Measurements from ENCODE around the gene FABP6.

GRCh38 chr5:160278343-160278742 lies 49.0 kb downstream of the FABP6 start:
- peak; percentile 26 for TF ChIP-seq CTCF (IDR thresholded peaks at IDR 0.05)
- no peak for TF ChIP-seq EZH2 (IDR thresholded peaks at IDR 0.05)
- no peak for TF ChIP-seq EZH2phosphoT487 (IDR thresholded peaks at IDR 0.05)
